HG02943 (cell line): ENCODE measurements around the gene ZNF805.
A peak's percentile ranks its signal among the peaks of the same experiment; 100 is the strongest.
"Not testable (repeated sequence)": the region's sequence is repeated elsewhere in the genome, so short reads cannot be mapped to it uniquely, and the experiment has no call there.

Experiments
- ATAC-seq: cut with Tn5 transposase; IDR thresholded peaks from one replicate; pipeline ENCODE4 v1.9.1; 2021; ENCODE audit warnings: mild to moderate bottlenecking, low read depth, moderate library complexity; ENCODE audit not compliant: unreplicated experiment

Gene ZNF805

GRCh38 chr19:57263244-57263741 is 22.9 kb downstream of the ZNF805 start:
- no peak for ATAC-seq

GRCh38 chr19:57267291-57267690 is 26.9 kb downstream of the ZNF805 start:
- ATAC-seq, result no peak

GRCh38 chr19:57269515-57270250 is 29.3 kb downstream of the ZNF805 start:
- no peak for ATAC-seq

GRCh38 chr19:57271280-57271679 is 30.8 kb downstream of the ZNF805 start:
- ATAC-seq, result no peak

- no peak for ATAC-seq
Observed at GRCh38 chr19:57273014-57273413, 32.6 kb downstream of the ZNF805 start.

GRCh38 chr19:57276430-57276829 is 36.0 kb downstream of the ZNF805 start:
- ATAC-seq, result no peak

- ATAC-seq, result not testable (repeated sequence)
Observed at GRCh38 chr19:57278481-57278880, 38.0 kb downstream of the ZNF805 start.

- peak; percentile 65 for ATAC-seq
Observed at GRCh38 chr19:57279418-57280164, 39.2 kb downstream of the ZNF805 start.

GRCh38 chr19:57280165-57280961 is 39.9 kb downstream of the ZNF805 start, which contains the start of gene ZNF460:
ZNF460 (plus strand) TSS chr19:57280485; CDS start chr19:57280807, 322 bp downstream.
- peak; percentile 78 for ATAC-seq

- no peak for ATAC-seq
Observed at GRCh38 chr19:57280962-57281400, 40.5 kb downstream of the ZNF805 start.

GRCh38 chr19:57282011-57282643 is 41.7 kb downstream of the ZNF805 start:
- ATAC-seq, result no peak

- ATAC-seq, result no peak
Observed at GRCh38 chr19:57288373-57288772, 47.9 kb downstream of the ZNF805 start.

GRCh38 chr19:57290970-57291369 is 50.5 kb downstream of the ZNF805 start:
- no peak for ATAC-seq

GRCh38 chr19:57292547-57292946 is 52.1 kb downstream of the ZNF805 start:
- no peak for ATAC-seq

GRCh38 chr19:57293719-57294118 is 53.3 kb downstream of the ZNF805 start:
- no peak for ATAC-seq

- no peak for ATAC-seq
Observed at GRCh38 chr19:57302020-57302465, 61.6 kb downstream of the ZNF805 start.

GRCh38 chr19:57302727-57303401 is 62.4 kb downstream of the ZNF805 start:
- no peak for ATAC-seq
